Dermis blood vessel endothelial cell (primary cell): ENCODE data around the gene MYH11. TPM values are rescaled to one million over a fixed set of nuclear protein-coding genes. Genes with fewer than 3 reads are reported as not detected.
"Not testable (repeated sequence)": the region's sequence is repeated elsewhere in the genome, so short reads cannot be mapped to it uniquely, and the experiment has no call there.

Experiments used
- DNase-seq: peaks from one replicate; pipeline ENCODE4 v3.0.0; 2010
- total RNA-seq: library from RNA; depleted of rRNA; stranded (reverse); fragments of >200 nt; gene quantifications from 2 replicates; pipeline ENCODE4 v1.2.3, GENCODE V29; 2014

The MYH11 gene
- total RNA-seq, 1 donor from 2014 or later: not detected

DNA sequence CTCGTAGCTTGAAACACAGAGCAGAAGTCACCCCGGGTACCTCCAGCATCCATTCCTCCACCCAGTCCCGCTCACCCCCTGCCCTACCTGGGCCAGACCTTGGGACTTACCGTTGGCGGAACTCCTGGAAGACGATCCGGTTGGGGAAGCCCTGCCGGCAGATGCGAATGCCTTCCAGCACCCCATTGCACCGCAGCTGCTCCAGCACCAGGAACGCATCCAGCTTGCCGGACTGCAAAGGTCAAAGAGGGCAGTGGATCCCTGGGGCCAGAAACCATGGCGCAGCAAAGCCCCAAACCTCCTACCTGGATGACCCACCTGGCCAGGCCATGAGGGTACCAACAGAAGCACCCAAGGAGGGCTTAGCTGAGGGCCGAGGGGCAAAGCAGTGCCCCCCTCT lies 108.9 kb downstream of the MYH11 start:
- DNase-seq: no peak

- no peak for DNase-seq
Measured at GRCh38 chr16:15746332-15746731, 110.5 kb downstream of the MYH11 start.

- DNase-seq: no peak
Measured at GRCh38 chr16:15743657-15744056, 113.2 kb downstream of the MYH11 start.

DNA sequence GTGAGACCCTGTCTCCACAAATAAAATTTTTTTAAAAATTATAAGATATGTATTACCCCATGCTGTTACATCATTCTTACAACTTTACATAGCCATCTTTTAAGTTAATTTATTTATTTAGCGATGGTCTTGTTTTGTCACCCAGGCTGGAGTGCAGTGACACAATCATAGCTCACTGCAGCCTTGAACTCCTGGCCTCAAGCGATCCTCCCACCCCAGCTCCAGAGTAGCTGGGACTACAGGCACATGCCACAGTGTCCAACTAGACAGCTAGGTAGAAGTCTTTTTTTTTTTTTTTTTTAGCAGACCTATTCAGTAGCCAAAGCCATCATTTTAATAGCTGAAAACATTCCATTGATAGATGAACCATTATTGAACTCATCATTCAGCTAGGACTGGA lies 114.1 kb downstream of the MYH11 start:
- DNase-seq: no peak

- no peak for DNase-seq
Measured at GRCh38 chr16:15741207-15741871, 115.5 kb downstream of the MYH11 start.

- no peak for DNase-seq
Measured at GRCh38 chr16:15739950-15740349, 116.9 kb downstream of the MYH11 start.

GRCh38 chr16:15739464-15739863 lies 117.4 kb downstream of the MYH11 start:
- DNase-seq: no peak

GRCh38 chr16:15737140-15737644 lies 119.6 kb downstream of the MYH11 start:
- DNase-seq: no peak

GRCh38 chr16:15736529-15736928 lies 120.3 kb downstream of the MYH11 start:
- no peak for DNase-seq

DNA sequence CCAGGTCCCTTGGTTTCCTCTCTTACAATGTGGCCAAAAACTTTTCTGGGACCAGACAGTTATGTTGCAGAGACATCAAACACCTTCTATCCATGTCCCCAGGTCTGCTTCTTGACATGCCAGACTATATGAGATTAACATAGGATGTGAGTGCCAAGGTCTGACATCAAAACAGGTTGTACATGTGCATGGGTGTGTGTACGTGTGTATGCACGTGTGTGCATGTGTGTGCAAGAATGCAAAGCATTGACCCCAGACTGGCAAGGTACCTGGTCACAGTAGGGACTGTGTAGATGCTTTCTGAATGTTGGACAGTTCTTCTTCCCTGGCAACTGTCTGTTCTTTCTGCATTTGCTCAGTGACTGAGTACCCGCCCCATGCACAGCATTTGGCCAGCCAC lies 121.2 kb downstream of the MYH11 start:
- DNase-seq: no peak

- DNase-seq: no peak
Measured at GRCh38 chr16:15732416-15732815, 124.4 kb downstream of the MYH11 start.

DNA sequence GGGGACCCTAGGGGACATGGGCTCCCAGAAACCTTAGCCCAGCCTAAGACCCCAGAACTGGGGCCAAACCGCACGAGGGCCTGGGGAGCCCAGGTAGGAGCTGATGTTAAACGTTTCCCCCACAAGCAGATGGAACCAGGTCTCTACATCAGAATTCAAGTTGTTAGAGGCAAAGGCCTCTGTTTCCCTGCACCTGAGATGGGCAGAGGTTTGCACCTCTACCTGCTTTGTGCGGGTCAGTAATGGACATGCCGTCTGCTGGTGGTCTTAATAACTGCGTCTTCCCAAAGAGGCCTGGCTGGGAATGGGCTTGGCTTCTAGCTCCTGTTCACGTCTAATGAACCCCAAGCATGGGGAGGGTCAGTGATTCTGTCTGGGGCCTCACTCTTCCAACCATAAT lies 127.7 kb downstream of the MYH11 start:
- DNase-seq: no peak

DNA sequence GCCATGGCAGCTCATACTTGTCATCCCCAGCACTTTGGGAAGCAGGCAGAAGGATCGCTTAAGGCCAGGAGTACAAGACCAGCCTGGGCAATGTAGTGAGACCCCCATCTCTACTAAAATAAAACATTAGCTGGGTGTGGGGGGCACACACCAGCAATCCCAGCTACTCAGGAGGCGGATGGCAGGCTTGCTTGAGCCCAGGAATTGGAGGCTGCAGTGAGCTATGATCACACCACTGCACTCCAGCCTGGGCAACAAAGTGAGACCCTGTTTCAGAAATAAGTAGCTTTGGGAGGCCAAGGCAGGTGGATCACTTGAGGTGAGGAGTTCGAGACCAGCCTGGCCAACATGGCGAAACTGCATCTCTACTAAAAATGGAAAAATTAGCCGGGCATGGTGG lies 129.1 kb downstream of the MYH11 start:
- DNase-seq: not testable (repeated sequence)

GRCh38 chr16:15726715-15727114 lies 130.1 kb downstream of the MYH11 start:
- no peak for DNase-seq

DNA sequence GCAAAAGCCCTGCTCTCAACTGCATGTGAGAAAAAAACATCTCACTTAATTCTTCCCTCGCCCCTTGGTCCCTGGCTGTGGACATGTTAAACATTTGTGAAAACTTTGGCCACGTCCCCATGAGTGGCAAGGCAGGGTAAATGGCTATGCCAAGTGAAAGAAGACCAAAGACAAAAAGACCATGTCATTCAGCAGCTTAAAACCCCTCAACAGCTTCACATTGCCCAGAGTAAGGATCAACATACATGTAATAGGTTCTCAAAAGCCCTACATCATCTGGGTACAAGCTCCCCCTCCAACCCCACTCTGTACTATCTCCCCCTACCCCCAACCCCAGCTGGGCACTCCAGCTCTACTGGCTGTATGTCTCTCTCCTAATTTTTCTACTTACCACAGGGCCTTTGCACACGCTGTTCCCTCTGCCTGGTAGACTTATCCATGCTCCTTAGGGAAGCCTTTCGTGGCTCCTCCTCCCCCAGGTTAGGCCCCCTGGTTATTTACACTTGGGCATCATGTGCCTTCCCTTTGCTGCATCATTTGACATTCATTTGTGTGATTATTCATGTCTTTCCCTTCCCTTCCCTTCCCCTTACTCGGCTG lies 131.1 kb downstream of the MYH11 start:
- no peak for DNase-seq

DNA sequence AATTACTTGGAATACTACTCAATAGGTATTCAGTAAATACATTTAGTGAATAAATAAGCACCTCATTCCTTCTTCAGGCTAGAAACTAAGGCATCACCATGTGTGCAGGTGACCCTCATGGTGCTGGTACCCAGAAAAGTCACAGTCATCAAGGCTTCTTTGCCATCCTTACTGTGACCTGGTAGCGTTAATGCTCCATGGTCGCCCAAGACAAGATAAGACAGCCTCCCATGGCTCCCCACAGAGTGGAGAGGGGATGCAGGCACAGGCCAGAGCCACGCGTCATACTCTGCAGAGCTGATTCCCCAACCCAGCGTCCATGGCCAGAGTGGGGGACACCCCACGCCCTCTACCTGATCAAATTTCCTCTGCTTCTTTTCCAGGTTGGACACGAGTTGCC lies 133.0 kb downstream of the MYH11 start:
- DNase-seq: no peak

- DNase-seq: no peak
Measured at GRCh38 chr16:15721018-15721417, 135.8 kb downstream of the MYH11 start.

GRCh38 chr16:15716694-15717447 lies 140.0 kb downstream of the MYH11 start:
- no peak for DNase-seq

- no peak for DNase-seq
Measured at GRCh38 chr16:15715221-15715620, 141.6 kb downstream of the MYH11 start.

DNA sequence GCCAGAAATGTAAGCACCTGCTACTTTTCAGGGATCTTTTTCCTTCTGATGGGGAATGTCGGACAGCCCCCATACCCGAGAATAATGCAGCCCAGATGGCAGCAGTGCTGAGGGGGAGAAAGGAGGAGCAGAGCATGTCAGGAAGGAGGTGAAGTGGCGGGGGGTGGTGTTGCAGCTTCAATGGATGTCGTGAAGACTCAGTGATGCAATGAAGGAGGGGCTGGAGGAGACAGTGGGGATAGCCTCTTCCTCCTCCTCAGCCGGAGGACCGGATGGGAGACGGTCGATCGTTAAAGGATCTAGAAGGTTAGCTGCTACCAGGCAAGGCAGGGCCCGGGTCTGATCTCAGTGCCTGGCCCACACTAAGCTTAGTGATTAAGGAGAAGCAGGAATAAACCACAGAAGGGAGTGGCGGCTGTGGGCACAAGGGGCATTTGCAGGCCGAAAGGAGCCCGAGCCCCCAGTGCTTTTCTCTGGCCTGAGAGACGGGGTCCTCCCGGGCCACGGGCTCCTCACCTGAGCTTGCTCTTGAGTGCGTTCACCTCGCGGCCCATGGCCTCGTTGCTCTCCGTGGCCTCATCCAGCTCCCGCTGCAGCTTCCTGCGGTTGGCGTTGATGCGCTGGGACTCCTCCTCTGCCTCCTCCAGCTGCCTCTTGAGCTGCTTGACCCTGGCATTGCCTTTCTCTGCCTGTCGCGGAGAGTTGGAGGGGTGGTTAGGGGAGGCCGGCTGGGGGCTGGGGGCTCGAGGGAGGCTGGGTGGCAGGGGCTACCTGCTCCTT lies 142.2 kb downstream of the MYH11 start:
- no peak for DNase-seq

DNA sequence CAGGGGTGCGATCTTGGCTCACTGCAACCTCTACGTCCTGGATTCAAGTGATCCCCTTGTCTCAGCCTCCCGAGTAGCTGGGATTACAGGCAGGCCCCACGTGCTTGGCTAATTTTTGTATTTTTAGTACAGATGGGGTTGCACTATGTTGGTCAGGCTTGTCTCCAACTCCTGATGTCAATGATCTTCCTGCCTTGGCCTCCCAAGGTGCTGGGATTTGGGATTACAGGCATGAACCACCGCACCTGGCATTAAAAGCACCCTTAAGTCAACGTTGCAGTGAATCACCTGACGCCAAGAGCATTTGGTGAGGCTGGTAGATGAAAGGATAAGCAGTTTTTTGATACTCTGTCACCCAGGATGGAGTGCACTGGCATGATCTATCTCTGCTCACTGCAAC lies 147.8 kb downstream of the MYH11 start:
- DNase-seq: no peak

DNA sequence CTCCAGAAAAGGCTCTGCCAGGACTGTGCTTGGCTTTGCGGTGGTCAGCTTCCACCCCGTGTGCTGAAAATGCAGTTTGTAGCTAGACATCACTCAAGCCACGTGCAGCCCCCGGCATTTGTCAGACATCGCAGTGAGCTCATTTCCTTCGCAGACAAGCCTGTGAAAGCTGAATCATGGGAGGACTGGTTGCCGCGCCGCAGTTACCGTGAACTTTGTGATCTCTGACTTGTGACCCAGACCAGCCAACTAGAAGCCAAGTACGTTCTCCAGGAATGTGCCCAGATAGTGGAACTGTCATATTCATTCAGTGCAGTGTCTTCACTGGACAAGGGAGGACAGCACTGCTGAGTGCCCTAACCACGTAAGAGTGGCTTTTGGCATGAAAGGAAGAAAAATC lies 148.7 kb downstream of the MYH11 start:
- DNase-seq: peak; percentile 81

DNA sequence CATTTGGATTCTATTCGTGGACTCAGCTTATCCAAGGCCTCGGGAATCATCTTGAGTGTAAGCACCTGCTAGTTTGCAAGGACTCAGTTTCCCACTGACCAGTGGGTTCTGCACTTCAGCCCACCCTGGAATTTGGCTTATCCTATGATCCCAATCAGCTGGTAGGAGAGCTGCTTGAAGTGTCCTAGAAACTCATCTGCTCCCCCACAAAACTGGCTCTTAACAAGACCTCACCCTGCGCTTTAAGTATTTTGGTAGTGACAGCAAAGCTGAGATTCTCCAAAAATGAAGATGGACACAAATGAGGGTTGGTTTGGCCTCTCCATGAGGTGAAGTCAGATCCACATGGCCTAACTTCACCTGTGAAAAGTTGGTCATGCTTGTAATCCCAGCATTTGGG lies 149.5 kb downstream of the MYH11 start:
- no peak for DNase-seq
